ENCODE results near the gene IFT122.
A peak's percentile ranks its signal among the peaks of the same experiment; 100 is the strongest.

The IFT122 gene

DNA sequence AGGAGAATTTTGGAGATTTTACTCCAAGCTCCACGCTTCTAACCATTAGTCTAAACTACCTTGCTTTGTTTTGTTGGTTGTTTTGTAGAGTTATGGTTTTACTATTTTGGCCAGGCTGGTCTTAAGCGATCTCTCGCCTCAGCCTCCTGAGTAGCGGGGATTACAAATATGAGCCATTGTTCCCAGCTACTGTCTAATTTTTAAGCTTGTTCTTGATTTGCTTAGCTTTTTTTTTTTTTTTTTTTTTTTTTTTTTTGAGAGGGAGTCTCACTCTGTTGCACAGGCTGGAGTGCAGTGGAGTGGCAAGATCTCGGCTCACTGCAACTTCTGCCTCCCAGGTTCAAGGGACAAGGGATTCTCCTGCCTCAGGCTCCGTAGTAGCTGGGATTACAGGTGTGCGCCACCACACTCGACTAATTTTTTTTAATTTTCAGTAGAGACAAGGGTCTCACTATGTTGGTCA is 40.1 kb upstream of the IFT122 start:
- TF ChIP-seq, protein P1, sequence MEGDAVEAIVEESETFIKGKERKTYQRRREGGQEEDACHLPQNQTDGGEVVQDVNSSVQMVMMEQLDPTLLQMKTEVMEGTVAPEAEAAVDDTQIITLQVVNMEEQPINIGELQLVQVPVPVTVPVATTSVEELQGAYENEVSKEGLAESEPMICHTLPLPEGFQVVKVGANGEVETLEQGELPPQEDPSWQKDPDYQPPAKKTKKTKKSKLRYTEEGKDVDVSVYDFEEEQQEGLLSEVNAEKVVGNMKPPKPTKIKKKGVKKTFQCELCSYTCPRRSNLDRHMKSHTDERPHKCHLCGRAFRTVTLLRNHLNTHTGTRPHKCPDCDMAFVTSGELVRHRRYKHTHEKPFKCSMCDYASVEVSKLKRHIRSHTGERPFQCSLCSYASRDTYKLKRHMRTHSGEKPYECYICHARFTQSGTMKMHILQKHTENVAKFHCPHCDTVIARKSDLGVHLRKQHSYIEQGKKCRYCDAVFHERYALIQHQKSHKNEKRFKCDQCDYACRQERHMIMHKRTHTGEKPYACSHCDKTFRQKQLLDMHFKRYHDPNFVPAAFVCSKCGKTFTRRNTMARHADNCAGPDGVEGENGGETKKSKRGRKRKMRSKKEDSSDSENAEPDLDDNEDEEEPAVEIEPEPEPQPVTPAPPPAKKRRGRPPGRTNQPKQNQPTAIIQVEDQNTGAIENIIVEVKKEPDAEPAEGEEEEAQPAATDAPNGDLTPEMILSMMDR (IDR thresholded peaks at IDR 0.05; ENCODE audit: borderline replicate concordance, insufficient read depth, low read depth, low read length) = no peak
- H3K4me3 ChIP-seq (ENCODE audit: low read depth, low read length) = peak overlapping the region; percentile 78

DNA sequence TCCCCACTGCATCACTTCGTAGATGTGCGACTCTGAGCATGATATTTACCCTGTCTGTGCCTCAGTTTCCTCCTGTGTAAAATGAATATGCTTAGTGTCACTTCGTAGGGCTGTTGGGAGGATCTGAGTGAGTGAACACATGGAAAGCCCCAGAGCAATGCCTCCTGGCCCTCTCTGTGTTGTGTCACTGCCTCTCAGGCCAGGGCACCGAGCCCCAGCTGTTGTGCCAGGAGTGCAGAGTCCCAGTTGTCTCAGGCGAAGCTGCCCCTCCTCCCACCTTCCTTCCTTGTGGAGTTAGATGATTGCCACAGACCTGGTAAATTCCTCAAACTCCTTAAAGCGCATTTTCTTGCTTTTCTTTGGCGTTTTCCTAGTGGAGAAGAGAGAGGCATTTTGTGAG is 37.8 kb upstream of the IFT122 start:
- TF ChIP-seq, protein P1 (IDR thresholded peaks at IDR 0.05; ENCODE audit: borderline replicate concordance, insufficient read depth, low read depth, low read length) = no peak

DNA sequence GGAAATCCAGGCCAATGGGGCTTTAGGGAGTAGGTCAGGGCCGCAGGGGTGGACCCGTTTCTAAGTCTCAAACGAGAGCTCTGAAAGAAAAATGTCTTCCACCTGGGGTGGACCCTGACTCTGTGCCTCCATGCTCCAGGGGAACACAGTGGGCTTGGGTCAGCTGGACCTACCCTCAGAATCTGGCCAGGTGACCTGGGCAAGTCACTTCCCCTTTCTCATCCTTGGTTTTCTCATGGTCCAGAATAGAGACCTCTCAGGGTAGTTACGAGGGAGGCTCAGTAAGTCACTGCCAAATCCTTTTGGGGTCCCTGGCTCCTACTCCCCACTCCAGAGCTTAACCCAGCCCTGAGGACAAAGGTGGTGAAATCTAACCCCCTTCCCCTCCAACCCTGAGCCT is 37.4 kb upstream of the IFT122 start:
- H3K4me3 ChIP-seq (ENCODE audit: low read depth, low read length) = no peak overlapping the region
- TF ChIP-seq, protein P1 (IDR thresholded peaks at IDR 0.05; ENCODE audit: borderline replicate concordance, insufficient read depth, low read depth, low read length) = no peak

More for the DNA sequence above, 37.8 kb upstream of the IFT122 start:
- H3K4me3 ChIP-seq (ENCODE audit: low read depth, low read length) = no peak overlapping the region

DNA sequence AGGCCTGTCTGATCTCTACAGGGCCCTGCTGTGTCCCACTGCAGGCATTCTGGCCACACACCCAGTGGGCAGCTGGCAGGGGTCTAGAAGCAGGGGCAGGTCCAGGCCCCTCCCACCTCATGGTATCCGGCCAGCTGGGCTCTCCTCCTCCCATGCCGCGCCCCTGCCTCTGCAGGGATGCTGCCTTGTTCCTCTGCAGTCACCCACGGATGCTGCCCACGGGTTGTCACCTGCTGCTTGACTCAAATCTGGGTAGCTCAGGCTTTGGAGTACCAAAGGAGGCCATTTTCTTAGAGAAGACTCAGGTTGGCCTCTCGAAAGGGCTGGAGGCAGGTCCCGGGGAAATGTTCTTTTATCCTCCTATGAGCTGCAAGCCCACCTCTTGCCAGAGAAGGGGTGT is 36.6 kb upstream of the IFT122 start:
- TF ChIP-seq, protein P1 (IDR thresholded peaks at IDR 0.05; ENCODE audit: borderline replicate concordance, insufficient read depth, low read depth, low read length) = no peak
- H3K4me3 ChIP-seq (ENCODE audit: low read depth, low read length) = no peak overlapping the region

DNA sequence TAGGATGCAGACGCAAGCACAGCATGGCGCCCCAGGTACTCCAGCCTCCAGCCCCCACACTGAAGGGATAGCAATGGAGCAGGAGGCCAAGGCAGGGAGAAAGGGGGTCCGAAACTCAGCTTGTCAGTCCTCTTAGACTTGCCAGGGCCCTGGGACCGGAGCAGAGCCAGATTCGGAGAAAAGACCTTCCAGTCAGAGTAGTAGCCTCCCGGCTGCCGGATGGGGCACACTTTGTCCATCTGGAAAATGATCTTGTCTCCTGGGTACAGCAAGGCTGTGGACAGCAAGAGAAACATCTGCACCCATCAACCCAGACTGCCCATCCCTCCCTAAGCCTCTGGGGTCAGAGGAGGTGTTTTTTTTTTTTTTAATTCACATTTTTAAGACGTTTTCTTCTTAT is 35.9 kb upstream of the IFT122 start:
- TF ChIP-seq, protein P1 (IDR thresholded peaks at IDR 0.05; ENCODE audit: borderline replicate concordance, insufficient read depth, low read depth, low read length) = no peak
- no peak overlapping the region for H3K4me3 ChIP-seq (ENCODE audit: low read depth, low read length)

DNA sequence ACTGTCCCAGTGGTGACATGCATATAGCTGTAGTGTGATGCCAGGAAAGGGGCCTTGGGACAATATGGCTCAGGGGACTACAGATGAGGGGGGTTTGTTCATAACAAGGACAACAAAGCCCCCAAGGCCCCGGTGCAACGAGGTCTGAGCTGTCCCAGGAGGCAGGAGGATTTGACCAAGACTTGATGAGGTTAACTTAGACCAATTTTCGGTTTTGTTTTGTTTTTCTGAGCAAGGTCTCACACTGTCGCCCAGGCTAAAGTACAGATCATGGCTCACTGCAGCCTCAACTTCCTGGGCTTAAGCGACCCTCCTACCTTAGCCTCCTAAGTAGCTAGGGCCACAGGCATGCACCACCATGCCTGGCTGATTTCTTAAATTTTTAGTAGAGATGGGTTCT is 35.4 kb upstream of the IFT122 start:
- TF ChIP-seq, protein P1 (IDR thresholded peaks at IDR 0.05; ENCODE audit: borderline replicate concordance, insufficient read depth, low read depth, low read length) = no peak

DNA sequence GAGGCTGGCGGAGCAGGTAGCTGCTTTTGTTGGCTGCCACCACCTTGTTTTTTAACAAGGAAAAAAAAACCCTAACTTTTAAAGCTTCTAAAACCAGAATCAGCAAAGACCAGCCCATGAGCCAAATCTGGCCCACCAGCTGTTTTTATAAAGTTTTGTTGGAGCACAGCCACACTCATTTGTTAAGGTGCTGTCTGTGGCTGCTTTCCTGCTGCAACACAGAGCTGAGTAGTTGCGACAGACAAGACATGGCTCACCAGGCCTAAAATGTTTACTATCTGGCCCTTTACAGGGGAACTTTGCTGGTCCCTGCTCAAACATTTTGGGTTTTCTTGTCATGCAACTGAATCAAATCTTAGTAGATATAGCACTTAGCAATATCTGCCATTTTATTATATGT is 30.5 kb upstream of the IFT122 start:
- TF ChIP-seq, protein P1 (IDR thresholded peaks at IDR 0.05; ENCODE audit: borderline replicate concordance, insufficient read depth, low read depth, low read length) = no peak
- no peak overlapping the region for H3K4me3 ChIP-seq (ENCODE audit: low read depth, low read length)

More for the DNA sequence above, 35.4 kb upstream of the IFT122 start:
- no peak overlapping the region for H3K4me3 ChIP-seq (ENCODE audit: low read depth, low read length)
